K562 (cell line): ENCODE data around the gene LRFN3. TPM values are rescaled to one million over a fixed set of nuclear protein-coding genes. Genes with fewer than 3 reads are reported as not detected.
A peak's percentile ranks its signal among the peaks of the same experiment; 100 is the strongest.

ENCODE experiments used
- CREB1 ChIP-seq, 2 experiments: sonication (generic) in 1 of 2; formaldehyde crosslinking in 1 of 2; IDR thresholded peaks; 2 replicates each; pipeline versions ENCODE4 v1.6.1 to v1.8.0; 2012 to 2022; ENCODE audit warnings: inconsistent platforms in 1 of 2, mild to moderate bottlenecking in 1 of 2, missing genetic modification reagents in 1 of 2, moderate library complexity in 1 of 2
- HIVEP1 ChIP-seq: fragments of 250-450 bp; sonication (Bioruptor Pico); IDR thresholded peaks from 2 replicates; pipeline ENCODE4 v1.4.0; 2020; ENCODE audit warnings: mild to moderate bottlenecking
- HSF4 ChIP-seq: fragments of 250-450 bp; sonication (Bioruptor Pico); IDR thresholded peaks from 2 replicates; pipeline ENCODE4 v2.1.2; 2022; ENCODE audit warnings: mild to moderate bottlenecking, moderate library complexity, borderline replicate concordance
- MAFG ChIP-seq: fragments of 450-650 bp; conservative IDR thresholded peaks from 2 replicates; pipeline ENCODE4 v1.6.1; 2016; ENCODE audit warnings: missing genetic modification characterization, missing compliant biosample characterization
- MAZ ChIP-seq, 2 experiments: fragments of 450-650 bp in 1 of 2; sonication (generic) in 1 of 2; formaldehyde crosslinking; IDR thresholded peaks in 1 of 2; conservative IDR thresholded peaks in 1 of 2; 2 replicates each; pipeline versions ENCODE4 v1.4.0 to v1.5.0; 2020; ENCODE audit warnings: mild to moderate bottlenecking in 1 of 2, missing genetic modification reagents in 1 of 2
- MYBL2 ChIP-seq, 2 experiments: fragments of 450-650 bp in 1 of 2; sonication (generic) in 1 of 2; formaldehyde crosslinking in 1 of 2; IDR thresholded peaks; 2 replicates each; pipeline versions ENCODE4 v1.6.1 to v1.8.1; 2017 to 2022; ENCODE audit warnings: borderline replicate concordance in 1 of 2, inconsistent platforms in 1 of 2, low read depth in 1 of 2, mild to moderate bottlenecking in 1 of 2, missing genetic modification reagents in 1 of 2, moderate library complexity in 1 of 2
- NR4A1 ChIP-seq, 2 experiments: fragments of 250-450 bp in 1 of 2; fragments of 450-650 bp in 1 of 2; sonication (Bioruptor Pico) in 1 of 2; IDR thresholded peaks; 2 replicates each; pipeline versions ENCODE4 v1.4.0 to v1.6.1; 2016 to 2020; ENCODE audit warnings: mild to moderate bottlenecking in 2 of 2, missing compliant biosample characterization in 1 of 2, missing genetic modification characterization in 1 of 2, moderate library complexity in 1 of 2
- NRF1 ChIP-seq, 2 experiments: fragments of 450-650 bp; IDR thresholded peaks in 1 of 2; conservative IDR thresholded peaks in 1 of 2; 2 replicates each; pipeline ENCODE4 v1.6.1; 2014; ENCODE audit warnings: mild to moderate bottlenecking in 2 of 2
- POLR2AphosphoS5 ChIP-seq: IDR thresholded peaks from 2 replicates; pipeline ENCODE4 v1.6.1; 2011; ENCODE audit warnings: mild to moderate bottlenecking, low read depth, low read length, moderate library complexity; ENCODE audit not compliant: control insufficient read depth, insufficient read depth
- POLR2B ChIP-seq: fragments of 450-650 bp; IDR thresholded peaks from 2 replicates; pipeline ENCODE4 v1.6.1; 2018; ENCODE audit warnings: low read depth; ENCODE audit not compliant: partially characterized antibody
- RNF2 ChIP-seq: sonication (generic); IDR thresholded peaks from 2 replicates; pipeline ENCODE4 v1.6.1; 2016
- SIX5 ChIP-seq, 2 experiments: IDR thresholded peaks; 2 replicates each; pipeline ENCODE4 v1.6.1; 2011; ENCODE audit warnings: low read length in 2 of 2, borderline replicate concordance in 1 of 2, low read depth in 1 of 2, mild to moderate bottlenecking in 1 of 2, moderate library complexity in 1 of 2; ENCODE audit not compliant: insufficient read depth in 1 of 2
- ZEB2 ChIP-seq: fragments of 450-650 bp; IDR thresholded peaks from 2 replicates; pipeline ENCODE4 v1.6.1; 2016
- ZNF146 ChIP-seq: IDR thresholded peaks from one replicate; pipeline ENCODE4 v1.6.1; 2018; ENCODE audit warnings: missing compliant biosample characterization; ENCODE audit not compliant: unreplicated experiment
- ZNF507 ChIP-seq: conservative IDR thresholded peaks from 2 replicates; pipeline ENCODE4 v1.6.1; 2017; ENCODE audit warnings: missing genetic modification characterization, missing compliant biosample characterization
- polyA plus RNA-seq, 8 experiments: library from polyadenylated mRNA; depleted of rRNA in 4 of 8; stranded (reverse) in 5 of 8; unstranded in 3 of 8; fragments of >200 nt; fragmentation: Nextera tagmentation in 2 of 8; fragmentation: Illumina TruSeq in 1 of 8; extraction: Ambion mirVana in 2 of 8; extraction: Trizol in 1 of 8; gene quantifications; 2 replicates each; pipeline versions ENCODE4 v1.2.1 to v1.2.3, GENCODE V29; 2011 to 2014; ENCODE audit warnings: inconsistent platforms in 1 of 8, missing spikeins in 1 of 8
- total RNA-seq, 7 experiments: library from RNA; depleted of rRNA in 6 of 7; stranded (reverse); fragments of >200 nt in 6 of 7; fragmentation: Illumina TruSeq in 2 of 7; extraction: Trizol in 2 of 7; gene quantifications; 2 replicates each; pipeline versions ENCODE4 v1.2.1 to v1.2.3, GENCODE V29; 2011 to 2021; ENCODE audit warnings: low replicate concordance in 1 of 7
- TF ChIP-seq, protein P1 (sequence below): IDR thresholded peaks from 2 replicates; pipeline ENCODE4 v1.6.1; 2011; ENCODE audit warnings: borderline replicate concordance, low read depth, mild to moderate bottlenecking, moderate library complexity, low read length; ENCODE audit not compliant: insufficient read depth, poor library complexity, severe bottlenecking
- TF ChIP-seq, protein P2 (sequence below): fragments of 250-450 bp; sonication (Bioruptor Pico); IDR thresholded peaks from 2 replicates; pipeline ENCODE4 v1.8.0; 2021; ENCODE audit warnings: moderate library complexity, mild to moderate bottlenecking, inconsistent platforms
- TF ChIP-seq, protein P3 (sequence below): sonication (generic); formaldehyde crosslinking; IDR thresholded peaks from 2 replicates; pipeline ENCODE4 v1.9.0; 2022; ENCODE audit warnings: mild to moderate bottlenecking, missing genetic modification reagents
- TF ChIP-seq, protein P4 (sequence below): fragments of 250-450 bp; sonication (Bioruptor Pico); IDR thresholded peaks from 2 replicates; pipeline ENCODE4 v1.5.0; 2020; ENCODE audit warnings: mild to moderate bottlenecking, borderline replicate concordance

LRFN3 gene
- total and polyA plus RNA-seq, 9 of the 15 experiments (the other 6 are each of a cell fraction or from before 2014, with no cell fraction given) = 0.03 to 0.12 (median 0.11) TPM; not detected in 6

DNA sequence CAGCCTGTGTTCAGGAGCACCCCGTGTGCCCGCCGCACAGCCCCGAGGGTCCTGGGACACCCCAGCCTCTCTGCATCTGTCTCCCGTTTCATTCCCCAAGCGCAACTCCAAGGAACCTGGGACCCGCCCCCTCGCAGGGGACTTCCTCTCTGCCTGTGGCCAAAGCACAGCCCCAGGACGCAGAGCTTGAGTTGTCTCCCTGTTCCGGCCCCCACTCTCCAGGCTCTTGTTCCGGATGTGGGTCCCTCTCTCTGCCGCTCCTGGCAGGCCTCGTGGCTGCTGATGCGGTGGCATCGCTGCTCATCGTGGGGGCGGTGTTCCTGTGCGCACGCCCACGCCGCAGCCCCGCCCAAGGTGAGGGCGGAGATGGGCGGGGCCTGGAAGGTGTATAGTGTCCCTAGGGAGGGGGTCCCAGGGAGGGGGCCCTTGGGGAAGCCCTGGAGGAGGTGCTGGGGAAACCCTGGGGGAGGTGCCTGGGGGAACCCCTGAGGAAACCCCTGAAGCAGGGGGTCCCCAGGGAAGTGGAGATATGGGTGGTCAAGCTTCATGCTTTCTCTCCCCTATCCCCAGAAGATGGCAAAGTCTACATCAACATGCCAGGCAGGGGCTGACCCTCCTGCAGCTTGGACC lies 32.5 kb upstream of the LRFN3 start (continued):
- TF ChIP-seq NR4A1 (CRISPR knock-in tag; IDR thresholded peaks at IDR 0.05) (no peak), NR4A1 (tag; IDR thresholded peaks at IDR 0.05) (no peak), ZNF507 (tag) (no peak), MYBL2 (IDR thresholded peaks at IDR 0.05; ENCODE audit: low read depth) (no peak), MYBL2 (CRISPR knock-in tag; IDR thresholded peaks at IDR 0.05; ENCODE audit: borderline replicate concordance) (no peak), NRF1 (conservative IDR thresholded peaks at IDR 0.05 in 1 of 2, IDR thresholded peaks at IDR 0.05 in 1 of 2) (peak; percentile 92 to 93), MAZ (CRISPR knock-in tag; conservative IDR thresholded peaks at IDR 0.05 in 1 of 2, IDR thresholded peaks at IDR 0.05 in 1 of 2) (peak; percentile 87 to 89; a peak in 3 of 4 replicates), RNF2 (no peak), ZNF146 (CRISPR knock-in tag) (no peak), POLR2B (no peak), POLR2AphosphoS5 (0 out of 2 replicates have a peak, but pooled peaks have one; percentile 18), SIX5 (IDR thresholded peaks at IDR 0.05; ENCODE audit: borderline replicate concordance in 1 of 2, insufficient read depth in 1 of 2, low read depth in 1 of 2, low read length in 2 of 2) (no peak), ZEB2 (no peak), CREB1 (IDR thresholded peaks at IDR 0.05) (no peak; the same call in 1 of the 2 replicates), CREB1 (CRISPR knock-in tag; IDR thresholded peaks at IDR 0.05) (0 out of 2 replicates have a peak, but pooled peaks have one; percentile 49), HSF4 (no peak), HIVEP1 (no peak), MAFG (tag) (no peak)
- TF ChIP-seq, protein P1, sequence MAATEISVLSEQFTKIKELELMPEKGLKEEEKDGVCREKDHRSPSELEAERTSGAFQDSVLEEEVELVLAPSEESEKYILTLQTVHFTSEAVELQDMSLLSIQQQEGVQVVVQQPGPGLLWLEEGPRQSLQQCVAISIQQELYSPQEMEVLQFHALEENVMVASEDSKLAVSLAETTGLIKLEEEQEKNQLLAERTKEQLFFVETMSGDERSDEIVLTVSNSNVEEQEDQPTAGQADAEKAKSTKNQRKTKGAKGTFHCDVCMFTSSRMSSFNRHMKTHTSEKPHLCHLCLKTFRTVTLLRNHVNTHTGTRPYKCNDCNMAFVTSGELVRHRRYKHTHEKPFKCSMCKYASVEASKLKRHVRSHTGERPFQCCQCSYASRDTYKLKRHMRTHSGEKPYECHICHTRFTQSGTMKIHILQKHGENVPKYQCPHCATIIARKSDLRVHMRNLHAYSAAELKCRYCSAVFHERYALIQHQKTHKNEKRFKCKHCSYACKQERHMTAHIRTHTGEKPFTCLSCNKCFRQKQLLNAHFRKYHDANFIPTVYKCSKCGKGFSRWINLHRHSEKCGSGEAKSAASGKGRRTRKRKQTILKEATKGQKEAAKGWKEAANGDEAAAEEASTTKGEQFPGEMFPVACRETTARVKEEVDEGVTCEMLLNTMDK = no peak
- TF ChIP-seq, protein P2, sequence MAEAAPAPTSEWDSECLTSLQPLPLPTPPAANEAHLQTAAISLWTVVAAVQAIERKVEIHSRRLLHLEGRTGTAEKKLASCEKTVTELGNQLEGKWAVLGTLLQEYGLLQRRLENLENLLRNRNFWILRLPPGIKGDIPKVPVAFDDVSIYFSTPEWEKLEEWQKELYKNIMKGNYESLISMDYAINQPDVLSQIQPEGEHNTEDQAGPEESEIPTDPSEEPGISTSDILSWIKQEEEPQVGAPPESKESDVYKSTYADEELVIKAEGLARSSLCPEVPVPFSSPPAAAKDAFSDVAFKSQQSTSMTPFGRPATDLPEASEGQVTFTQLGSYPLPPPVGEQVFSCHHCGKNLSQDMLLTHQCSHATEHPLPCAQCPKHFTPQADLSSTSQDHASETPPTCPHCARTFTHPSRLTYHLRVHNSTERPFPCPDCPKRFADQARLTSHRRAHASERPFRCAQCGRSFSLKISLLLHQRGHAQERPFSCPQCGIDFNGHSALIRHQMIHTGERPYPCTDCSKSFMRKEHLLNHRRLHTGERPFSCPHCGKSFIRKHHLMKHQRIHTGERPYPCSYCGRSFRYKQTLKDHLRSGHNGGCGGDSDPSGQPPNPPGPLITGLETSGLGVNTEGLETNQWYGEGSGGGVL = no peak
- TF ChIP-seq, protein P3, sequence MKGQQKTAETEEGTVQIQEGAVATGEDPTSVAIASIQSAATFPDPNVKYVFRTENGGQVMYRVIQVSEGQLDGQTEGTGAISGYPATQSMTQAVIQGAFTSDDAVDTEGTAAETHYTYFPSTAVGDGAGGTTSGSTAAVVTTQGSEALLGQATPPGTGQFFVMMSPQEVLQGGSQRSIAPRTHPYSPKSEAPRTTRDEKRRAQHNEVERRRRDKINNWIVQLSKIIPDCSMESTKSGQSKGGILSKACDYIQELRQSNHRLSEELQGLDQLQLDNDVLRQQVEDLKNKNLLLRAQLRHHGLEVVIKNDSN (CRISPR knock-in tag) = no peak; the same call in 1 of the 2 replicates
- TF ChIP-seq, protein P4, sequence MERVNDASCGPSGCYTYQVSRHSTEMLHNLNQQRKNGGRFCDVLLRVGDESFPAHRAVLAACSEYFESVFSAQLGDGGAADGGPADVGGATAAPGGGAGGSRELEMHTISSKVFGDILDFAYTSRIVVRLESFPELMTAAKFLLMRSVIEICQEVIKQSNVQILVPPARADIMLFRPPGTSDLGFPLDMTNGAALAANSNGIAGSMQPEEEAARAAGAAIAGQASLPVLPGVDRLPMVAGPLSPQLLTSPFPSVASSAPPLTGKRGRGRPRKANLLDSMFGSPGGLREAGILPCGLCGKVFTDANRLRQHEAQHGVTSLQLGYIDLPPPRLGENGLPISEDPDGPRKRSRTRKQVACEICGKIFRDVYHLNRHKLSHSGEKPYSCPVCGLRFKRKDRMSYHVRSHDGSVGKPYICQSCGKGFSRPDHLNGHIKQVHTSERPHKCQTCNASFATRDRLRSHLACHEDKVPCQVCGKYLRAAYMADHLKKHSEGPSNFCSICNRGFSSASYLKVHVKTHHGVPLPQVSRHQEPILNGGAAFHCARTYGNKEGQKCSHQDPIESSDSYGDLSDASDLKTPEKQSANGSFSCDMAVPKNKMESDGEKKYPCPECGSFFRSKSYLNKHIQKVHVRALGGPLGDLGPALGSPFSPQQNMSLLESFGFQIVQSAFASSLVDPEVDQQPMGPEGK = no peak
